ENCODE measurements around the gene S100A10. TPM values are rescaled to one million over a fixed set of nuclear protein-coding genes. Genes with fewer than 3 reads are reported as not detected.

S100A10 gene
- total RNA-seq, 1 donor from 2014 or later, result 431 TPM

- intact Hi-C loops (cut with micrococcal nuclease), result no loop called here
These were observed 4.3 kb downstream of the S100A10 start for GRCh38 chr1:151989211-151989862.

GRCh38 chr1:151988405-151988923 is 5.2 kb downstream of the S100A10 start:
- intact Hi-C loops (cut with micrococcal nuclease), result no loop called here

- intact Hi-C loops (cut with micrococcal nuclease), result no loop called here
These were observed 7.0 kb downstream of the S100A10 start for GRCh38 chr1:151986501-151987190.

GRCh38 chr1:151985768-151986167 is 7.9 kb downstream of the S100A10 start:
- intact Hi-C loops (cut with micrococcal nuclease), result no loop called here

- intact Hi-C loops (cut with micrococcal nuclease), result no loop called here
These were observed 8.4 kb downstream of the S100A10 start for GRCh38 chr1:151985270-151985669.

GRCh38 chr1:151984313-151984956 is 9.2 kb downstream of the S100A10 start:
- intact Hi-C loops (cut with micrococcal nuclease), result loop anchor here (1.0 kb wide), 1 partner anchor 9 kb away; the partner anchor contains the start of gene S100A10

GRCh38 chr1:151982300-151983005 is 11.2 kb downstream of the S100A10 start:
- intact Hi-C loops (cut with micrococcal nuclease), result no loop called here

GRCh38 chr1:151981178-151981525 is 12.5 kb downstream of the S100A10 start:
- intact Hi-C loops (cut with micrococcal nuclease), result no loop called here

GRCh38 chr1:151980287-151981177 is 13.1 kb downstream of the S100A10 start:
- intact Hi-C loops (cut with micrococcal nuclease), result no loop called here

- intact Hi-C loops (cut with micrococcal nuclease), result no loop called here
These were observed 14.7 kb downstream of the S100A10 start for GRCh38 chr1:151978922-151979321.

GRCh38 chr1:151977662-151978230 is 15.9 kb downstream of the S100A10 start:
- intact Hi-C loops (cut with micrococcal nuclease), result no loop called here

GRCh38 chr1:151976858-151977257 is 16.8 kb downstream of the S100A10 start:
- intact Hi-C loops (cut with micrococcal nuclease), result no loop called here

- intact Hi-C loops (cut with micrococcal nuclease), result no loop called here
These were observed 17.7 kb downstream of the S100A10 start for GRCh38 chr1:151976015-151976343.

- intact Hi-C loops (cut with micrococcal nuclease), result no loop called here
These were observed 18.2 kb downstream of the S100A10 start for GRCh38 chr1:151975311-151976014.

GRCh38 chr1:151972542-151973248 is 21.0 kb downstream of the S100A10 start:
- intact Hi-C loops (cut with micrococcal nuclease), result no loop called here

- intact Hi-C loops (cut with micrococcal nuclease), result no loop called here
These were observed 23.0 kb downstream of the S100A10 start for GRCh38 chr1:151970626-151971025.

- intact Hi-C loops (cut with micrococcal nuclease), result no loop called here
These were observed 23.5 kb downstream of the S100A10 start for GRCh38 chr1:151970128-151970527.

GRCh38 chr1:151968791-151969399 is 24.8 kb downstream of the S100A10 start:
- intact Hi-C loops (cut with micrococcal nuclease), result loop anchor here (1.0 to 5.0 kb wide), 2 partner anchors 27 to 37 kb away; no protein-coding TSS in a partner anchor

- intact Hi-C loops (cut with micrococcal nuclease), result loop anchor here (1.0 to 5.0 kb wide), 2 partner anchors 28 to 36 kb away; no protein-coding TSS in a partner anchor
These were observed 25.6 kb downstream of the S100A10 start for GRCh38 chr1:151968058-151968457.

Data from T-helper 2 cell treated with Interferon-gamma antibody and Interleukin-4, amounts not matched to agents 100 ng/mL and 5 ng/mL, for 36 hours (primary cell).